Neural progenitor cell (in vitro differentiated cells): ENCODE measurements around the gene METTL23. TPM values are rescaled to one million over a fixed set of nuclear protein-coding genes. Genes with fewer than 3 reads are reported as not detected.
"Not testable (repeated sequence)": the region's sequence is repeated elsewhere in the genome, so short reads cannot be mapped to it uniquely, and the experiment has no call there.

ENCODE experiments used
- DNase-seq: peaks from one replicate; pipeline ENCODE4 v3.0.0-alpha.2; 2016; ENCODE audit warnings: low spot score
- H2AFZ ChIP-seq: fragments of 200-600 bp; sonication (generic); replicated peaks from 2 replicates; pipeline ENCODE4 v1.6.1; 2016; ENCODE audit warnings: antibody characterized with exemption
- H3F3A ChIP-seq: fragments of 200-600 bp; sonication (generic); 2 replicates; pipeline ENCODE4 v1.6.1; 2016; ENCODE audit warnings: antibody characterized with exemption, low read depth
- H3K27ac ChIP-seq: fragments of 200-600 bp; sonication (generic); 2 replicates; pipeline ENCODE4 v1.5.1; 2016; ENCODE audit warnings: mild to moderate bottlenecking
- H3K27me3 ChIP-seq: fragments of 200-600 bp; sonication (generic); 2 replicates; pipeline ENCODE4 v1.6.1; 2016; ENCODE audit warnings: mild to moderate bottlenecking, moderate library complexity
- H3K36me3 ChIP-seq: fragments of 200-600 bp; sonication (generic); 2 replicates; pipeline ENCODE4 v1.5.1; 2016
- H3K4me1 ChIP-seq: fragments of 200-600 bp; sonication (generic); 2 replicates; pipeline ENCODE4 v1.6.1; 2016; ENCODE audit warnings: mixed run types
- H3K4me2 ChIP-seq: fragments of 200-600 bp; sonication (generic); 2 replicates; pipeline ENCODE4 v1.6.1; 2016
- H3K4me3 ChIP-seq: fragments of 200-600 bp; sonication (generic); 2 replicates; pipeline ENCODE4 v1.5.1; 2016
- H3K79me2 ChIP-seq: fragments of 200-600 bp; sonication (generic); 2 replicates; pipeline ENCODE4 v1.6.1; 2016; ENCODE audit warnings: low read depth
- H3K9ac ChIP-seq: fragments of 200-600 bp; sonication (generic); 2 replicates; pipeline ENCODE4 v1.6.1; 2016
- H3K9me3 ChIP-seq: fragments of 200-600 bp; sonication (generic); 2 replicates; pipeline ENCODE4 v1.5.1; 2016; ENCODE audit warnings: low read depth
- H4K20me1 ChIP-seq: fragments of 200-600 bp; sonication (generic); 2 replicates; pipeline ENCODE4 v1.6.1; 2016; ENCODE audit warnings: low read depth
- H3K27ac Mint-ChIP-seq: 3 replicates; pipeline ENCODE4 v1.8.0; 2021; ENCODE audit warnings: mixed read lengths
- H3K27me3 Mint-ChIP-seq: 2 replicates; pipeline ENCODE4 v1.8.0; 2022; ENCODE audit warnings: low read depth, mild to moderate bottlenecking, inconsistent platforms, moderate library complexity, mixed read lengths; ENCODE audit not compliant: insufficient read depth
- H3K36me3 Mint-ChIP-seq: 3 replicates; pipeline ENCODE4 v1.8.0; 2021; ENCODE audit warnings: mixed read lengths
- H3K4me1 Mint-ChIP-seq: 3 replicates; pipeline ENCODE4 v1.8.0; 2021; ENCODE audit warnings: mixed read lengths
- H3K4me3 Mint-ChIP-seq: 3 replicates; pipeline ENCODE4 v1.8.0; 2021; ENCODE audit warnings: mild to moderate bottlenecking, moderate library complexity, mixed read lengths
- H3K9me3 Mint-ChIP-seq: 3 replicates; pipeline ENCODE4 v1.8.0; 2020; ENCODE audit warnings: mixed read lengths
- EZH2 ChIP-seq: fragments of 200-600 bp; sonication (generic); IDR thresholded peaks from 2 replicates; pipeline ENCODE4 v1.6.1; 2017; ENCODE audit warnings: antibody characterized with exemption, mild to moderate bottlenecking, moderate library complexity
- total RNA-seq: library from RNA; depleted of rRNA; stranded (reverse); fragments of >200 nt; gene quantifications from 2 replicates; pipeline ENCODE4 v1.2.3, GENCODE V29; 2015; ENCODE audit warnings: low replicate concordance
- TF ChIP-seq, protein P1 (sequence below): fragments of 200-600 bp; sonication (generic); IDR thresholded peaks from 2 replicates; pipeline ENCODE4 v1.5.1; 2017; ENCODE audit warnings: antibody characterized with exemption, mild to moderate bottlenecking

The METTL23 gene
- total RNA-seq, 1 donor from 2014 or later, result 38.1 TPM

DNA sequence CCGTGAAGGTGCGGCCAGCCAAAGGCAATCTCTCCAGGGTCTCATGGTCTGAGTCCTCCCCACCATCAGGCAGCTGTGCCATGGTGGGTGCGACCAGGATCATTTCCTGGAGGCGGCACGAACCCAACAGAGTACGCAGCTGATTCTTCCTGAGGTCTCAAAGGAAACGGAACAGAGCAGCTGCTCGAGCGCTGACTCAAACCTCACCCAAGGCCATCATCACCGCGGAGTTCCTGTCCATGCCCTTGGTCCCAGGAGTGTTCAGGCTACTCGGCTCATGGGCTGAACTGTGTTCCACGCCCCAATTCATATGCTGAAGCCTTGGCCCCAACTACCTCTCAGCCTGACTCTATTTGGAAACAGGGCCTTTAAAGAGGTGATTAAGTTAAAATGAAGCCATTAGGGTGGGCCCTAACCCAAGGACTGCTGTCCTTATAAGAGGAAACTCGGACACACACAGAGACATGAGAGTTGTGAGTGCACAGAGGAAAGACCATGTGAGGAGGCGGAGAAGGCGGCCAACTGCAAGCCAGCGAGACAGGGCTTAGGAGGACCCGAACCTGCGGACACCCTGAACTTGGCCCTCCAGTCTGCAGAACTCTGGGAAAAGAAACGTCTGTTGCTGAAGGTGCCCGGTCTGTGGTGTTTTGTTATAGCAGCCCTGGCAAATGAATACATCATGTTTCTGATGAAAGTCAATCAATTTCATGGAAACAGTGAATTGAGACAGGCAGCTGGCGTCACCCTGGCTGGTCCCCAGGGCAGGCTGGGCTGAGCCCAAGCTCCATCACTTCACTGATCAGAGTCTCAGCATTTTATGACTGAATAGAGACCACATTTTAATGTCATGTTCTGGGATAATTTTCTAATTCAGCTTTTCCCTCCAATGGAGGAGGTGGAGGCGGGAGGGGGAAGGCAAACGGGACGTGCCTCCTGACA, 29.6 kb upstream of the METTL23 start:
- Histone ChIP-seq H3F3A (peaks cover 27% of the 10 kb centered on the region), H3K36me3 (no peaks in the 10 kb centered on the region), H2AFZ (no peak overlapping the region), H3K4me3 (no peak overlapping the region), H3K4me1 (peaks cover 45% of the 10 kb centered on the region), H3K9me3 (no peaks in the 10 kb centered on the region), H3K9ac (no peak overlapping the region), H3K27ac (no peak overlapping the region), H3K4me2 (peak overlapping the region; percentile 68), H3K79me2 (peaks cover 16% of the 10 kb centered on the region), H3K27me3 (no peaks in the 10 kb centered on the region), H4K20me1 (peaks cover 13% of the 10 kb centered on the region)
- TF ChIP-seq, protein P1, sequence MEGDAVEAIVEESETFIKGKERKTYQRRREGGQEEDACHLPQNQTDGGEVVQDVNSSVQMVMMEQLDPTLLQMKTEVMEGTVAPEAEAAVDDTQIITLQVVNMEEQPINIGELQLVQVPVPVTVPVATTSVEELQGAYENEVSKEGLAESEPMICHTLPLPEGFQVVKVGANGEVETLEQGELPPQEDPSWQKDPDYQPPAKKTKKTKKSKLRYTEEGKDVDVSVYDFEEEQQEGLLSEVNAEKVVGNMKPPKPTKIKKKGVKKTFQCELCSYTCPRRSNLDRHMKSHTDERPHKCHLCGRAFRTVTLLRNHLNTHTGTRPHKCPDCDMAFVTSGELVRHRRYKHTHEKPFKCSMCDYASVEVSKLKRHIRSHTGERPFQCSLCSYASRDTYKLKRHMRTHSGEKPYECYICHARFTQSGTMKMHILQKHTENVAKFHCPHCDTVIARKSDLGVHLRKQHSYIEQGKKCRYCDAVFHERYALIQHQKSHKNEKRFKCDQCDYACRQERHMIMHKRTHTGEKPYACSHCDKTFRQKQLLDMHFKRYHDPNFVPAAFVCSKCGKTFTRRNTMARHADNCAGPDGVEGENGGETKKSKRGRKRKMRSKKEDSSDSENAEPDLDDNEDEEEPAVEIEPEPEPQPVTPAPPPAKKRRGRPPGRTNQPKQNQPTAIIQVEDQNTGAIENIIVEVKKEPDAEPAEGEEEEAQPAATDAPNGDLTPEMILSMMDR, result no peak
- Mint-ChIP-seq H3K36me3 (peaks cover 2% of the 10 kb centered on the region), H3K27ac (peak overlapping the region; percentile 88), H3K4me3 (peak overlapping the region; percentile 3), H3K9me3 (no peaks in the 10 kb centered on the region), H3K4me1 (peaks cover 65% of the 10 kb centered on the region), H3K27me3 (peaks cover 7% of the 10 kb centered on the region)
- no peak for DNase-seq

DNA sequence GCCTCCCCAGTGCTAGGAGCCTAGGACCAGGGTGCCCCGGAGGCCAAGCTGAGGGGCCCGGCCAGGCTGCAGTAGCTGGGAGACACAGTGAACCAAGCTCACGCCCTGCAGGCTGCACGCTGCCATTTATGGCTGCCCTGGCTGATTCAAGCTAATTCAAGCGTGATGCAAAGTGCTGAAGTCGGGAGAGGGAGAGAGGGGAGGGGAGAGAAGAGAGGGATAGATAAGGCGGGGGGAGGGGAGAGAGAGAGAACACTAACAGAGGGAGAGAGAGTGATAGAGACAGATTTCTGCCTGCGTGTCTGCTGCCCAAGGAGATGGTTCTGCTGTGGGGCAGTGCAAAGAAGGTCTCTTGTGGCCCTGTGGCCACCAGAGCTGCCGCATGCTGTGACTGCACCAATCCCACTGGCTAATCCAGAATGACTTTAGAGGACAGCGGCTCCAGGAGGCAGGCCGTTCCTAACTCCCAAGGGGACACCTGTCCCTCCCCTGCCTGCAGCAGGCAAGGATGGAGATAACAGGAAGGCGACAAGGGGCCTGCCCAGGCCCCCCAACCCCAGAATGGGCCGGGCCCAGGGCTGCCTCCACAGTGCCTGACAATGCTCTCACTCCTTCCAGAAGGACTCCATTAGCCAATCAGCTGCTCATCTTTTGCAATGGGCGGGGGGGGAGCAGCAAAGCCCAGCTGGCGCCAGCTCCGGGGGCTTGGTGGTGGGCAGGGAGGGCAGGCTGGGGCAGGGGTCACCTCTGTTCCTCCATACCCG, 28.8 kb upstream of the METTL23 start:
- Mint-ChIP-seq H3K27me3 (peaks cover 7% of the 10 kb centered on the region), H3K9me3 (no peaks in the 10 kb centered on the region), H3K27ac (peak overlapping the region; percentile 88), H3K36me3 (peaks cover 2% of the 10 kb centered on the region), H3K4me1 (peaks cover 64% of the 10 kb centered on the region), H3K4me3 (peak overlapping the region; percentile 3)
- Histone ChIP-seq H3K4me1 (peaks cover 46% of the 10 kb centered on the region), H3K9me3 (no peaks in the 10 kb centered on the region), H3K9ac (no peak overlapping the region), H3K36me3 (no peaks in the 10 kb centered on the region), H3F3A (peaks cover 28% of the 10 kb centered on the region), H3K4me2 (peak overlapping the region; percentile 68), H3K4me3 (peak overlapping the region; percentile 23), H4K20me1 (peaks cover 18% of the 10 kb centered on the region), H3K27me3 (no peaks in the 10 kb centered on the region), H3K79me2 (peaks cover 20% of the 10 kb centered on the region), H2AFZ (peak overlapping the region; percentile 31), H3K27ac (peak overlapping the region; percentile 57)
- peak; percentile 91 for DNase-seq
- no peak for TF ChIP-seq EZH2
- TF ChIP-seq, protein P1, result peak; percentile 5

DNA sequence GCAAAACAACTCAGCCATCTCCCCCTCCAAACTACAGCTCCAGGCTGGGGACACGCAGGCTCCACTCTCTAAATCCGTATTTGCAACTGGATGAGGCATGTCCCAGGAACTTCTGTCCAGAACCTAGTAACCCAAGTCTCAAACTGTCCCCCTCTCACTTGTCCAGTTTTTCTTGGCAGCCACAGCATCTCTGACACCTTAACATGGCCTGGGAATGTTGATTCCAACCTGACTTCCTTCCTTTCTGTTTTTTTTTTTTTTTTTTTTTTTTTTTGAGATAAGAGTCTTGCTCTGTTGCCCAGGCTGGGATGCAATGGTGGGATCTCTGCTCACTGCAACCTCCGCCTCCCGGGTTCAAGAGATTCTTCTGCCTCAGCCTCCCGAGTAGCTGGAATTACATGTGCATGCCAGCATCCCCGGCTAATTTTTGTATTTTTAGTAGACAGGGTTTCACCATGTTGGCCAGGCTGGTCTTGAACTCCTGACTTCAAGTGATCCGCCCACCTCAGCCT, 28.1 kb upstream of the METTL23 start:
- H4K20me1 ChIP-seq, result peaks cover 18% of the 10 kb centered on the region
- H3K27me3 Mint-ChIP-seq, H2AFZ ChIP-seq, H3K27ac Mint-ChIP-seq, H3K4me3 ChIP-seq, H3K9ac ChIP-seq, DNase-seq, H3K9me3 Mint-ChIP-seq, H3K9me3 ChIP-seq, H3K27me3 ChIP-seq, H3K36me3 ChIP-seq, H3K36me3 Mint-ChIP-seq: not testable (repeated sequence)
- peak overlapping the region; percentile 43 for H3K4me3 Mint-ChIP-seq
- peak overlapping the region; percentile 68 for H3K4me2 ChIP-seq
- peaks cover 28% of the 10 kb centered on the region for H3F3A ChIP-seq
- H3K79me2 ChIP-seq, result peaks cover 20% of the 10 kb centered on the region
- peak overlapping the region; percentile 57 for H3K27ac ChIP-seq
- H3K4me1 Mint-ChIP-seq, result peaks cover 71% of the 10 kb centered on the region
- H3K4me1 ChIP-seq, result peaks cover 46% of the 10 kb centered on the region
